GM18868 (cell line): ENCODE measurements around the gene NOL4L.

ENCODE experiments used
- ATAC-seq: cut with Tn5 transposase; IDR thresholded peaks from one replicate; pipeline ENCODE4 v1.9.1; 2021; ENCODE audit warnings: mild to moderate bottlenecking, moderate library complexity; ENCODE audit not compliant: unreplicated experiment

NOL4L gene

GRCh38 chr20:32614303-32614702, 29.2 kb upstream of the NOL4L start:
- ATAC-seq = no peak

DNA sequence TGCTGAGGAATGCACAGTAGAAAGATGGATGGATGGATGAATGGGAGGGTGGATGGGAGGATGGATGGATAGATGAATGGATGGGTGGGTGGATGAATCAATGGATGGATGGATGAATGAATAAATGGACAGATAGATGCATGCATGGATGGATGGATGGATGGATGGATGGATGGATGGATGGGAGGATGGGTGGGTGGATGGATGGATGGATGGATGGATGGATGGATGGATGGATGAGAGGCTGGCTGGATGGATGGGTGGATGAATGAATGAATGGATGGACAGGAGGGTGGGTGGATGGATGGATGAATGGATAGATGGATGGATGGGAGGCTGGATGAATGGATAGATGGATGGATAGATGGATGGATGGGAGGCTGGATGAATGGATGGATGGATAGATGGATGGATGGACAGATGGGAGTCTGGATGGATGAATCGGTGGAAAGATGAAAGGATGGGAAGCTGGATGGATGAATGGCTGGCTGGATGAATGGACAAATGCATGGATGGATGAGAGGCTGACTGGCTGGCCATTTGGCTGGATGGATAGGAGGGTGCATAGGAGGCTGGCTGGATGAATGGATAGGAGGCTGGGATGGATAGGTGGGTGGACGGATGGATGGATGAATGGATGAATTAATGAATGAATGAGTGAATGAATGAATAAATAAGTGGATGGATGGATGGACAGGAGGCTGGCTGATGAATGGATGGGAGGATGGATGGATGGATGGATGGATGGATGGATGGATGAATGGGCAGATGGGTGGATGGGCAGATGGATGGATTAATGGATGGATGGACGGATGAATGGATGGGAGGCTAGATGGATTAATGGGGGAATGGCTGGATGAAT, 28.3 kb upstream of the NOL4L start:
- no peak for ATAC-seq

GRCh38 chr20:32612351-32613191, 27.4 kb upstream of the NOL4L start:
- no peak for ATAC-seq

DNA sequence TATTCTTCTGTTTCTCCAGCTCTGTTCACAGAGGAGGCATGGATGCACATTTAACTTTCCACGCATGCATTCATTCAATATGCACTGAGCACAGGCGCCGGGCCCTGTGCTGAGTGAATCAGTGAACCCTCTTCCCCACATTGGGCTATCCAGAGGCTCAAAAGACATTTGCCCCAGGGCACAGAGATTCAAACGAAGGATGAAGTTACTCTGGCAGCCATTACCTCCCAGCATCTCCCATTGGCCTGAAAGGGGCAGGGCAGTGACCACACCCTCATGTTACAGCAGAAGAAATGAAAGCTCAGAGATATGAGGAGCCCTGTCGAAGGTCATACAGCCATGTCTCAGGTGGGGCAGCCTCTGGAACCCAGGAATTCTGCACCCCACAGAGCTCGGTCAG, 26.7 kb upstream of the NOL4L start:
- no peak for ATAC-seq

GRCh38 chr20:32611286-32611685, 26.2 kb upstream of the NOL4L start:
- ATAC-seq = no peak

DNA sequence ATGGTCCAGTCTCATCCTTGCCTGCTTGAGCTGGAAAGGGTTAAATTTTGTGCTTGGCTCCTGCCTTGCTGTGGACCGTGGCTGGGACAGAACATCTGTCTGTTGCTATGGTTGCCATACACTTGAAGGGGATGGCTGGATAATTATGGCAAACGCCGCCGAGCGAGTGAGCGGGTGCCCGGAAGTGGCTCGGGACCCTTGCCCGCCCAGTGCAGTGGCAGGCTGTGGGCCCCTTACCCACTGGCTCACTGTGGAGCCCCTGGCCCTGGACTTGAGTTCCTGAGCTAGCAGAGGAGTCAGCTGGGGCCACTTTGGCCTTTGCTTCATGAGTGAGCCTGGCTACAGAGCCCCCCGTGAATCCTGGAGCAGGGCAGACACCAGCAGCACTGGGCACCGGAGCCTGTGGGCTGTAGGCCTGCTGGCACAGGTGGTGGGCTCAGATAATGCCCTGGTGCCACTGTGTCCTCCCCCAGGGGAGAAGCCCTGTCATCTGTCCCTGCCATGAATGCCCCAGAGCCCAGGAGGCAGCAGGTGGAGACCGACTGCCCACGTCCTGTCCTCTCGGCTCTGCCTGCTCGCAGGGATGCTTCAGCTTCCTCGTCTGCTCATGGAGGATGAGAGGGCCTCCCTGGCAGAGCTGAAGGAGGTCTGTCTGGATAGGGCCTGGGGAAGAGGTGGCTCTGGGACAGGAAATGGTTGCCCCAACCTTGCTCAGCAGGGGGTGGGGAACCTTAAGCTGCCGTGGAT, 25.5 kb upstream of the NOL4L start:
- no peak for ATAC-seq

DNA sequence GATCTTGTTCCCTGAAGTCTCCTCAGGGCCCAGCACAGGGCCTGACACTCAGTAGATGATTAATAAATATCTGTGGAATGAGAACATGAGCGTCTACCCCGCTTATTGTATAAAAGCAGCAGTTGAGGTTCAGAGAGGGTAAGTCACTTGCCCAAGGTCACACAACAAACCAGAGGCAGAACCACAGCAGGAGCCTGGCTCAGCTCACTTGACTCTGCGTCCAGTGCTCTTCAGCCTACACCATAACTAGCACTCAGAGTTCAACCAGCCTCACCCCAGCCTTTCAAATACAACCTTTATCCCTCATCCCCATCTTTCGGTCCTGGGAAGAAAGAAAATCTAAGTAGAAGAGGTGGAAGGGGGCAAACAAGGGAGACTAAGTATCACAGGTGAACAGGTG, 24.9 kb upstream of the NOL4L start:
- ATAC-seq = no peak

DNA sequence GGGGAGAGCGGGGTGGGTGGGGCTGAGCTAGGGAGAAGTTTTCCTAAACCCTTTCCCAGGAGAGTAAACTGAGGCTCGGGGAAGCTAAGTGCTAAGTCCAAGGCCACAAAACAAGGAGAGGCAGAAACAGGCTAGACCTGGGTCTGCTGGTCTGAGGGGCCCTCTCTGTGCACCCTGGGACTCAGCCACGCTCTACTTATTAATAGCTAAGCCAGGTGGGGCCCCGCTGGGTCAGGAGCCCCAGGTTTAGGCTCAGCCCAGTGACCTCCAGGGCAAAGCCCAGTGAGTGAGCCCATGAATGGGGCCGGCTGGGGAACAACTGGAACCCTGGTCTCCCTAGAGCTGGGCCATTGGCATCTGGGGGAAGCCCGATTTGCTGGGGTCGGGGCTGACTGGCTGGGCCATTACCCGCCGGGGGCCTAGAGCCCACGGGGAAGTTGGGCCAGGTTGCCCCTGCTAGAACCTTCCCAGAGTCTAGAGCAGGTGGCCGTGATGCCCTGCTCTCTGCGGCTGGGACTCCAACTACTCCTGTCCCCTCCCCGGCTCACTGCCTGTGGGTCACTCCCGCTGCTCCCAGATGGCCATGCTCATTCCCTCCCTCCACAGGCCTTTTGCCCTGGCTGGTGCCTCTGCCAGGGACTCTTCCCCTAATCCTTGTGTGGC, 24.1 kb upstream of the NOL4L start:
- no peak for ATAC-seq

DNA sequence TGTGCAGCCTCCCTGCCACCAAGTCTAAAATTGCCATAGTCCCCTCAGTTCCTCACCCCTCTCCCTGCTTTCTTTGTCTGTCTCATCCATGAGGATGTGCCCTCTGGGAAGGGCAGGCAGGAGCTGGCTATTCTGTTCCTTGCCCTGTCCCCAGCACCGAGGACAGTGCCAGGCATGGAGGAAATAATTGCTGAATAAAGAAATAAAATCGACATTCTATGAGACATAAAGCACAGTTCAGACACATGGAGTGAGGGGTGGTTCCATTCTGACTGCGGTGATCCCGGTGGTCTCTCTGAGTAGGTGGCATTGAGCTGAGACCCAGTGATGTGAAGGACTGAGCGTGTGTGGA, 23.5 kb upstream of the NOL4L start:
- ATAC-seq = no peak

DNA sequence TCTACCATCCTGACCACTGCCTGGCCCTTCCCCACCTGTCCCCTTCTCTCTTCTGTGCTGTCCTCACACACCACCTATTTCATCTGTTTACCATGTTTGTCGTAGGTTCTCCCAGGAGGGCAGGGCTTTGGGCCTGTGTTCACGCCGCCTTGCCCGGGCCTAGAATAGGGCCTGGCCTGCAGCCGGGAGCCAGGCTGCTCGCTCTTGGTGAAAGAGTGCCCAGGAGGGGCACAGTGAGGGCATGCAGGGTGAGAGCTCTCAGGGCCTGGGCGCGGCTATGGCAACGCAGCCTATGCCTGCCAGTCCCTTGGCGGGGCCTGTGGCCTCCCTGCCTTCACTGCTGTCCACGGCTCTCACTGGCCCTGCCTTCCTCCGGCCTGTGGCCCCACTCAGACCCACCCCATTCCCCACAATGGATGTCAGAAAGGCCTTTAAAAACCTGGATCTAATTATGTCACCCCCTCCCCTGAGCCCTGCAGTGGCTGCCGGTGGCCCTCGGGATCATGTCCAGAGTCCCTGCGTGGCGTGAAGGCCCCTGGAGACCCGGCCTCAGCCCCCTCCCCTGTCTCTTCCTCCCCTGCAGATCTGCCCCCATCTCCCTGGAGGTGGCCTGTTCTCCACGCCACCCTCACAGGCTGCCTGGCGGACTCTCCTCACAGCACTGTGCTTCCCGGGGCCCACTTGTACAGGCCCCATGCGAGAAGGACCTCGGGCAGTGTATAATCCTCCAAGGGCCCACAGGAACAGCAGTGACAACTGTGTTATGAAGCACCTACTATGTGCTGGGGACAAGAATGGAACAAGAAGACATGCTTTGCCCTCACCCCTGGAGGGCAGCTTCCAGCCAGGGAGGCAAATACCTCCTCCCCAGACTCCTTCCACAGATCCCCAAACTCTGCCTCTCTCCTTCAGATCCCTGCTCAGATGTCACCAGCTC, 22.9 kb upstream of the NOL4L start:
- no peak for ATAC-seq

- no peak for ATAC-seq
Observed at GRCh38 chr20:32607324-32607723, 22.2 kb upstream of the NOL4L start.

DNA sequence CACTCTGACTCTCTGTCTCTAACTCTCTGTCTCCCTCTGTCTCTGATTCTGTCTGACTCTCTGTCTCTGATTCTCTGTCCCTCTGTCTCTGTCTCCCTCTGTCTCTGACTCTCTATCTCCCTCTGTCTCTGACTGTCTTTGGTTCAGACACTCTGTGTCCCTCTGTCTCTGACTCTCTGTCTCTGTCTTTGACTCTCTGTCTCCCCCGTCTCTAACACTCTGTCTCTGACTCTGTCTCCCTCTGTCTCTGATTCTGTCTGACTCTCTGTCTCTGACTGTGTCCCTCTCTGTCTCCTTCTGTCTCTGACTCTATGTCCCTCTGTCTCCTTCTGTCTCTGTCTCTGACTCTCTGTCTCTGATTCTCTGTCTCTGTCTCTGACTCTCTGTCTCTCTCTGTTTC, 21.7 kb upstream of the NOL4L start:
- no peak for ATAC-seq

GRCh38 chr20:32606107-32606506, 21.0 kb upstream of the NOL4L start:
- no peak for ATAC-seq

- ATAC-seq = no peak
Observed at GRCh38 chr20:32605167-32605656, 20.1 kb upstream of the NOL4L start.

DNA sequence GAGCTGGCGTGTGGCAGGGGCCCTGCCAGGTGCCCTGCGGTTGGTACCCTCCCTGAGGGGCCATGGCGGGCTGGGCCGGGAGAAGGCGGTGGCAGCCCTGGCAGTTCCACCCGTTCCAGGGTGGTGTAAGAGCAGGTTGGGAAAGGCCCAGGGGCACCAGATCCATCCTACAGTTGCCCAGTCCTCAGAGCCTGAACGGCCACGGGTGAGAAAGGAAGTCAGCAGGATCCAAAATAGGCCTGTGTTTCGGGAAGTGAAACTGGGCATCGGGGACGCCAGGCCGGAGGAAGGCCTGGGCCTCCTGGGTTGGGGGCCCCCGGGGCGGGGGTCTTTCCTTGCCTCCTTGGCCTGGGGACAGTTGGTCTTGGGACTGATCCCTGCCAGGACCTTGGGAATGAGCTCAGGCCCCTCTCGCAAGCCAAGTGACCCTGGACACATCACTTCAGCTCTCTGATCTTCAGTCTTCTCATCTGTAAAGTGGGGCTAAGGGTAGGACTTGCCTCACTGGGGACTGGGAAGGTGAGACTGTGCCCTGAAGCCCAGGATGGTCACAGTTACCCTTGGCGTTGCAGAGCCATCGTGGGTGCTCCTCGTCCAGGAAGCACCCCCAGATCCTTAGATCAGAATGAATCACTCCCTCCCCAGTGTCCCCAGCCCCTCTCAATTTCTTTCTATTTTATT, 18.1 kb upstream of the NOL4L start:
- ATAC-seq = no peak

- ATAC-seq = no peak
Observed at GRCh38 chr20:32602273-32602672, 17.1 kb upstream of the NOL4L start.

DNA sequence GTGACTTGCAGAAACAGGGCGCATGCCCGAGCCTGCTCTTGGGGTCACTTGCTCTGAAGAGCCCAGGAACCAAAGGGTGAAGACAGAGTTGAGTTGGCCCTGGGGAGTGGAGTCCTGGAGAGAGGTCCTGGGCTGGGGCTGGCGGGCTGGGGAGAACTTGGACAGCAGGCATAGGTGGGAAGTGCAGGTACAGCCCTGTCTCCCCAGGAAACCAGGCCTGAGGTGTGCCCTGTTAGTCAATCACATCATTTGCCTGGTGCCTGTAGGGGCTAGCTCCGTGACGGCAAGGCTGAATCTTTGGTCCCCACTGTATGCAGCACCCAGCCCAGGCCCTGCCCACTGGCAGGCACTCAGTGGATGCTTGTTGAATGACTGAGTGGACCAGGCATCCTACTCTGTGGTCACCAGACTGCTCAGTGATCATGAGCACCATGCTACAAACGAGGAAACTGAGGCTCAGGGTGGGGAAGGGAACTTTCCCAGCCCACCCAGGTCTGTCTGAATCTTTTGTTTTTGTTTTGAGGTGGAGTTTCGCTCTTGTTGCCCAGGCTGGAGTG, 15.6 kb upstream of the NOL4L start:
- ATAC-seq = no peak

- ATAC-seq = no peak
Observed at GRCh38 chr20:32599783-32600340, 14.7 kb upstream of the NOL4L start.

DNA sequence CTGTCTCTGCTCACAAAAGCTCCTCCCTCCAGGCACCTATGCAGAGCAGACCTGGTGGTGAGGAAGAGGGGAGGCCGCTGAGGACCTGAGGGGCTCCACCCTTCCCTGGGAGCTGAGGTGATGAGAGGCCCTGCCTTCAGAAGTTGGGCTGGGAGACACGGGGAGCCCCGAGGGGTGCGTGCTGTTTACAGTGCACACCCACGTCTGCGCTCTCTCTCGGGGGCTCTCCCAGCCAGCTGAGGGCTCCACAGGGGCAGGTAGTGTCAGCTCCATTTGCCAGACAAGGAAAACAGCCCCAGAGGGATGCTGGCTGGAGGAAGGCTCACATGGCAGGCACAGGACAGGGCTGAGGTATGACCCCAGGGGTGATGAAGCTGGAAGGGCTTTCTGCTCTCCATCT, 13.5 kb upstream of the NOL4L start:
- no peak for ATAC-seq
